Karpas-422 (cell line): ENCODE measurements around the gene CYTH4. TPM values are rescaled to one million over a fixed set of nuclear protein-coding genes. Genes with fewer than 3 reads are reported as not detected.

ENCODE experiments used
- DNase-seq: peaks from one replicate; pipeline ENCODE4 v3.0.0-alpha.2; 2015
- H2AFZ ChIP-seq: fragments of 200-600 bp; sonication (generic); 2 replicates; pipeline ENCODE4 v1.6.1; 2014; ENCODE audit warnings: antibody characterized with exemption, low read length, mixed read lengths
- H3K27ac ChIP-seq: fragments of 200-600 bp; sonication (generic); 2 replicates; pipeline ENCODE4 v1.5.1; 2014; ENCODE audit warnings: mild to moderate bottlenecking, low read length, moderate library complexity
- H3K27me3 ChIP-seq: fragments of 200-600 bp; sonication (generic); 2 replicates; pipeline ENCODE4 v1.6.1; 2014; ENCODE audit warnings: low read length, mixed read lengths
- H3K36me3 ChIP-seq: fragments of 200-600 bp; sonication (generic); 2 replicates; pipeline ENCODE4 v1.6.1; 2014; ENCODE audit warnings: low read length, mixed read lengths; ENCODE audit not compliant: insufficient read depth
- H3K4me1 ChIP-seq: fragments of 200-600 bp; sonication (generic); 2 replicates; pipeline ENCODE4 v1.6.1; 2014; ENCODE audit warnings: mild to moderate bottlenecking, low read length, mixed read lengths
- H3K4me2 ChIP-seq: fragments of 200-600 bp; sonication (generic); 2 replicates; pipeline ENCODE4 v1.6.1; 2014; ENCODE audit warnings: low read length, low read depth, mild to moderate bottlenecking; ENCODE audit not compliant: poor library complexity, severe bottlenecking
- H3K4me3 ChIP-seq: fragments of 200-600 bp; sonication (generic); 2 replicates; pipeline ENCODE4 v1.5.1; 2014; ENCODE audit warnings: mild to moderate bottlenecking, antibody characterized with exemption, low read length, mixed read lengths
- H3K79me2 ChIP-seq: fragments of 200-600 bp; sonication (generic); 2 replicates; pipeline ENCODE4 v1.6.1; 2014; ENCODE audit warnings: mild to moderate bottlenecking, low read length, mixed read lengths
- H3K9ac ChIP-seq: fragments of 200-600 bp; sonication (generic); 2 replicates; pipeline ENCODE4 v1.6.0; 2014; ENCODE audit warnings: low read length
- H3K9me2 ChIP-seq: fragments of 200-600 bp; sonication (generic), shearing (Covaris generic); replicated peaks from 2 replicates; pipeline ENCODE4 v1.6.0; 2014; ENCODE audit warnings: mild to moderate bottlenecking, low read length, moderate library complexity; ENCODE audit not compliant: insufficient read depth
- H3K9me3 ChIP-seq: fragments of 300-700, 200-600 bp; sonication (generic); 2 replicates; pipeline ENCODE4 v1.6.1; 2014; ENCODE audit warnings: low read length, mixed read lengths
- H4K20me1 ChIP-seq: fragments of 200-600 bp; sonication (generic); 2 replicates; pipeline ENCODE4 v1.6.1; 2014; ENCODE audit warnings: mild to moderate bottlenecking, antibody characterized with exemption, low read length, low read depth; ENCODE audit not compliant: insufficient read depth
- total RNA-seq: library from RNA; depleted of rRNA; stranded (reverse); fragments of >200 nt; shearing (Covaris generic); gene quantifications from 2 replicates; pipeline ENCODE4 v1.2.3, GENCODE V29; 2014; ENCODE audit warnings: low replicate concordance

Gene CYTH4
- total RNA-seq, 1 experiment from 2014 or later = 12.6 TPM

DNA sequence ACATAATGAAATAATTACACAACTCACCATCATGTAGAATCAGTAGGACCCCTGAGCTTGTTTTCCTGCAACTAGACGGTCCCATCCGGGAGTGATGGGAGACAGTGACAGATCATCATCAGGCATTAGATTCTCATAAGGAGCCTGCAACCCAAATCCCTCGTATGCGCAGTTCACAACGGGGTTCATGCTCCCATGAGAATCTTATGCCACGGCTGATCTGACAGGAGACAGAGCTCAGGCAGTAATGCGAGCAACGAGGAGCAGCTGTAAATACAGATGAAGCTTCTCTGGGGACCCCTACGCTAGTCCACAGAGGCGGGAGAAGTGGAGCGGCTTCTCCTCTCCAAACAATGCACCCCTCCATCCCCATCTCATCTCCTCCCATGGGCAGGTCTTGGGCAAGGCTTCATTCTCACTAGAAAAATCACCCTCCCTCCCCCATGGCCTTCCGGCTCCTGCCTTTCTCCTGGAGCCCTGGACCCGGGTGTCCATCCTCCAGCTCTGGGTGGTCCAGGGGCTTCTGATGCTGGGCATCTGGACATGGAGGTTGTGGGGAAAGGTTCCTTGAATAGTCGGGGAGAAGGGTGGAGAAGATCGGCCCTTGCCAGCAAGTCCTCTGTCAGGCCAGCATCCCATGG, 22.0 kb upstream of the CYTH4 start:
- no peak overlapping the region for H2AFZ ChIP-seq
- peak overlapping the region; percentile 56 for H3K4me2 ChIP-seq
- H3K4me1 ChIP-seq = peaks cover 30% of the 10 kb centered on the region
- peak overlapping the region; percentile 42 for H3K9ac ChIP-seq
- H4K20me1 ChIP-seq = no peaks in the 10 kb centered on the region
- H3K4me3 ChIP-seq = peak overlapping the region; percentile 45; the same call in 1 of the 2 replicates
- no peaks in the 10 kb centered on the region; the same call in 1 of the 2 replicates for H3K27me3 ChIP-seq
- no peaks in the 10 kb centered on the region for H3K9me2 ChIP-seq
- no peaks in the 10 kb centered on the region for H3K79me2 ChIP-seq
- peak; percentile 67 for DNase-seq
- H3K27ac ChIP-seq = 0 out of 2 replicates have a peak overlapping the region, but pooled peaks have one; percentile 28
- H3K9me3 ChIP-seq = peaks cover 9% of the 10 kb centered on the region
- no peaks in the 10 kb centered on the region for H3K36me3 ChIP-seq

DNA sequence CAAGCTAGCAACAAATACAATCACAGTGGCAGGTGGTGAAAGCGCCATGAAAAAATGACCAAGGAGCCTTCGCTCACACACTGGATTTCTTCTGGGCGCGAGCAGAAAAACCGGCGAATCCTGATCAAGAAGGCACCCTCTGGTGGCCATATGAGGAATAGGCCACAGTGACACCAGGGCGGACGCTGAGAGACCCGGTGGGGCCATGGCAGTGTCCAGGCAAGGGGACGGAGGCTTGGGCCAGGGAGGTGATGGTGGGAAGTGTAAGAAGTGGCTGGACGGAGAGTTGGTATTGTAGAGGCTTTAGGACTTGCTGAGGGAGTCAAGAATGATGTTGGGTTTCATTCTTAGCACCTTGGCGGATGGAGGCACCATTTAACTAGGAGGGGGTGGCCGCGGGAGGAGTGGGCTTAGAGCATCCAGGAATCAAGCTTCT, 21.4 kb upstream of the CYTH4 start:
- H3K4me2 ChIP-seq = peak overlapping the region; percentile 56
- H4K20me1 ChIP-seq = no peaks in the 10 kb centered on the region
- no peaks in the 10 kb centered on the region for H3K79me2 ChIP-seq
- peaks cover 9% of the 10 kb centered on the region for H3K9me3 ChIP-seq
- H3K27me3 ChIP-seq = no peaks in the 10 kb centered on the region; the same call in 1 of the 2 replicates
- H3K27ac ChIP-seq = no peak overlapping the region
- no peaks in the 10 kb centered on the region for H3K9me2 ChIP-seq
- H3K9ac ChIP-seq = peak overlapping the region; percentile 32
- H3K4me3 ChIP-seq = peak overlapping the region; percentile 45; the same call in 1 of the 2 replicates
- peak; percentile 88 for DNase-seq
- no peaks in the 10 kb centered on the region for H3K36me3 ChIP-seq
- H3K4me1 ChIP-seq = peaks cover 30% of the 10 kb centered on the region
- no peak overlapping the region for H2AFZ ChIP-seq

DNA sequence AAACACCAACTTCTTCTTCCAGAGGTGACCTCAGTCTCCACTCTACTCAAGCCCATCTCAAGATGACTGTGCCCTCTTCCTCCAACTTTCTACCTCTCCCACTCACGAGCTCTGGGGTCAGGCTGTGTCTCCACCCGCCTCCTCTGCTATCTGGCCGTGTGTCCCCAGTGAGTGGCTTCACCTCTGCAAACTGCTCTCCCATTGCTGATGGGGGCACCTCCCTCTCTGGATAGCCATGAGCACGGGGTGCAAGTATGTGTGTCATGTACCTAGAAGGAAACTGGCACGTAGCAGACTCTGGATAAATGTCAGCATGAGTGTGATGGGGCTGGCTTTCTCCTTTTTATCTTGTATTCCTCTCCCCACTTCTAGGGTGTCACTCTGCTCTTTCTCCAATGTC, 20.0 kb upstream of the CYTH4 start:
- peaks cover 28% of the 10 kb centered on the region for H3K4me1 ChIP-seq
- H2AFZ ChIP-seq = no peak overlapping the region
- no peak overlapping the region for H3K9ac ChIP-seq
- H3K27me3 ChIP-seq = no peaks in the 10 kb centered on the region; the same call in 1 of the 2 replicates
- H3K27ac ChIP-seq = no peak overlapping the region
- H3K4me2 ChIP-seq = no peak overlapping the region
- no peak overlapping the region for H3K4me3 ChIP-seq
- no peaks in the 10 kb centered on the region for H3K9me2 ChIP-seq
- peaks cover 9% of the 10 kb centered on the region for H3K9me3 ChIP-seq
- DNase-seq = no peak
- H3K79me2 ChIP-seq = no peaks in the 10 kb centered on the region
- no peaks in the 10 kb centered on the region for H4K20me1 ChIP-seq
- no peaks in the 10 kb centered on the region for H3K36me3 ChIP-seq

DNA sequence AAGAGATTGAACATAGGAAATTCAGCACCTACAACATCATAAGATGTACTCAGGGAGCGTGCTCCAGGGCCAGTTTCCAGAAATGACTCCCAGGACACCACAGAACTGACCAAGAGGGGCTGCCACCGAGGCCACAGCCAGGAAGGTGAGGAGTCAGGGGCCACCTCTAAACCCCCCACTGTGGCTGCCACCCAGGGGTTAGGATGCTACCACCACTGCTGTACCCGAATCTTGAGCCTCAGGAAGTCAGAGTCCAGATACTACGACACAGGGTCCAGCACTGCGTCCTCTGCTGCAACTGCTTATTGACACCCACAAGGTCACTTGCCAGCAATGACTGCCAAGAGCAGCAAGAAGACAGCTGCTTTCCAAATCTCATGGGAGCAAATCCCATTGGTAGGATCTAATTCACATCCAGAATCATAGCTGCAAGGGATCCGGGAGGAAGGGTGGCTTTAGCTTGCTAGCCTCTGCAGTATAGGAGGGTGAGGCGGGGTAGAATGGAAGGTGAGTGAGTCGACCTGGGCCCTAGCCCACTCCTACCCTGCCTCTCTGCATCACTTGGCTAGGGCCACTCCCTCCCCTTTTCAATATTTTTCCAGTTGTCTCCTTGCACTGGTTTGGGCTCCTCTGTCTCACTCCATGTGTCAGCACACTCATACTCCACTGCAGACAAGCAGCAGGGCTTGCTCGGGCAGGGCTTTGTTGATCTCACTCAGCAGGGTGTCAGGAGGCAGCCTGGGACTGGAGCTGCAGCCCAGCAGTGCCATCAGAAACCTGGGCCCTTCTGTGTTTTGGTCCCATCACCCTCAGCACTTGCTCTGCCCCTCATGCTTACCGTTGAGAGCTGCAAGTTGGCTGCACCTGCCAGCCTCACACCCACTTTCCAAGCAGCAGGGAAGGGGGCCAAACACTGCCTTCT, 18.1 kb upstream of the CYTH4 start:
- Histone ChIP-seq H3K4me2 (no peak overlapping the region), H3K79me2 (no peaks in the 10 kb centered on the region), H3K27me3 (no peaks in the 10 kb centered on the region; the same call in 1 of the 2 replicates), H3K36me3 (no peaks in the 10 kb centered on the region), H3K9me2 (no peaks in the 10 kb centered on the region), H3K4me1 (peaks cover 32% of the 10 kb centered on the region), H2AFZ (no peak overlapping the region), H3K27ac (no peak overlapping the region), H3K4me3 (no peak overlapping the region), H3K9me3 (peaks cover 9% of the 10 kb centered on the region), H4K20me1 (no peaks in the 10 kb centered on the region), H3K9ac (no peak overlapping the region)
- no peak for DNase-seq

DNA sequence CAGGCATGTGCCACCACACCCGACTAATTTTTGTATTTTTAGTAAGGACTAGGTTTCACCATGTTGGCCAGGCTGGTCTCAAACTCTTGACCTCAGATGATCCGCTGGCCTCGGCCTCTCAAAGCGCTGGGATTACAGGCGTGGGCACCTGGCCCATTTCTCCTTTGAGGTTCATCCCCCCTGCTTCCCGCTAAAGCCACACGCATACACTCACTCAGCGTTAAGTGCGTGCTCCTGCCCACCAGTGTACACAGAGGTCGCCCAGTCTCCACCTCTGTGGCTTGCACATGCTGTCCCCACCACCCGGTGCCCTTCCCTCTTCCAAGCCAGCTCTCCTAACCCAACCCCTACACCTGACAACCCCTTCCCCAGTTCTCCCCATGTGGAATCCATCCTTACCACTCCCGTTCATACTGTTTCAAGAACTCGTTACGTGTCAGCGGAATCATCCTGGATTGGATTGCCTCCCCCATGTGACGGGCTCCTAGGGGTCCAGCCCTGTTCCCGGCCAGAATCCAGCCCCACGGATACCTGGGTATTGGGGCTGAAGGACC, 15.7 kb upstream of the CYTH4 start:
- Histone ChIP-seq H2AFZ (no peak overlapping the region), H4K20me1 (no peaks in the 10 kb centered on the region), H3K79me2 (no peaks in the 10 kb centered on the region)

DNA sequence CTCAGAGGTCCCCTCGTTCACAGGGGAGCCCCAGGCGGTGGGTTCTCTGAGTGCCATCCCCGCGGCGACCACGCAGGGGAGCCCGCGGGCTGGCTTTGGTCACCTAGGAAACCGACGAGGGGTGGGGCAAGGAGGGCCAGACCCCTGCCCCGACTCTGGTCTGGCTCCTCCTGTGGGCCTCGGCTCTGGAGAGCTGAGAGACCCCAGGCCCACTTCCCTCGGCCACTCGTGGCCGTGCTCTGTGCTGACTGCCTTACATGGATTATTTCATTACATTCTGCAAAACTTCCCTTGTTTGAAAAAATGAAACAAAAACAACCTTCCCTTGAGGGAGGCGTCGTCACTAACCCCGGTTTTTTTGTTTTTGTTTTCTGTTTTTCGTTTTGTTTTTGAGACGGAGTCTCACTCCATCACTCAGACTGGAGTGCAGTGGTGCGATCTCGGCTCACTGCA, 15.1 kb upstream of the CYTH4 start:
- Histone ChIP-seq H3K79me2 (no peaks in the 10 kb centered on the region), H3K27ac (no peak overlapping the region), H3K9me3 (peaks cover 9% of the 10 kb centered on the region), H3K9me2 (no peaks in the 10 kb centered on the region), H3K4me2 (peak overlapping the region; percentile 73), H3K4me3 (peak overlapping the region; percentile 64; the same call in 1 of the 2 replicates), H3K27me3 (no peaks in the 10 kb centered on the region; the same call in 1 of the 2 replicates), H4K20me1 (no peaks in the 10 kb centered on the region), H2AFZ (peak overlapping the region; percentile 74; the same call in 1 of the 2 replicates), H3K4me1 (peaks cover 28% of the 10 kb centered on the region), H3K36me3 (no peaks in the 10 kb centered on the region), H3K9ac (peak overlapping the region; percentile 43; the same call in 1 of the 2 replicates)
- DNase-seq = peak; percentile 81

More for the DNA sequence above, 15.7 kb upstream of the CYTH4 start:
- H3K36me3 ChIP-seq = no peaks in the 10 kb centered on the region
- no peaks in the 10 kb centered on the region; the same call in 1 of the 2 replicates for H3K27me3 ChIP-seq
- peaks cover 9% of the 10 kb centered on the region for H3K9me3 ChIP-seq
- no peak for DNase-seq
- H3K4me3 ChIP-seq = no peak overlapping the region
- peak overlapping the region; percentile 73 for H3K4me2 ChIP-seq
- H3K9me2 ChIP-seq = no peaks in the 10 kb centered on the region
- no peak overlapping the region for H3K9ac ChIP-seq
- H3K4me1 ChIP-seq = peaks cover 25% of the 10 kb centered on the region
- H3K27ac ChIP-seq = no peak overlapping the region

DNA sequence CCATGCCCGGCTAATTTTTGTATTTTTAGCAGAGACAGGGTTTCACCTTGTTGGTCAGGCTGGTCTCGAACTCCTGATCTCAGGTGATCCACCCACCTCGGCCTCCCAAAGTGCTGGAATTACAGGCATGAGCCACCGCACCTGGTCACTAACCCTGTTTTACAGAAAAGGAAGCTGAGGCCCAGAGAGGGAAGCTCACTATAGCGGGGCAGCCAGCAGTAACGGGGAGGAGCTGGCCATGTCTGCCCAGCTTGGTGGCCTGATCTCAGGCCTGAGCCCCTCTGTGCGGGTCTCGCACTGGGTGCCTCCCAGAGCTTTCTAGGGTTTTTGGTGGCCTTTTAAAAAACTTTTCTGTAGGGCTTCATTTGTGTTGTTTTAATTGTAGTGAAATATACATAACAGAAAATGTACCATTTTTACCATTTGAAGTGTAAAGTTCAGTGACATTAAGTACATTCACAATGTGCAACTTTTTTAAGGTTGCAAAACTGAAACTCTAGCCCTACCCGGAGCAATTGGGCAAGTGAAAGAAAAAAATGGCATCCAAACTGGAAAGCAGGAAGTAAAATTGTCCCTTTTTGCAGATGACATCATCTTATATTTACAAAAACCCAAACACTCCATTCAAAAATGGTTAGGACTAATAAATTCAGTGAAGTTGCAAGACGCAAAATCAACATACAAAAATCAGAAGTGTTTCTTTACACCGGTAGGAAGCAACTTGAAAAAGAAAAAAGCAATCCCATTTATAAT, 14.5 kb upstream of the CYTH4 start:
- Histone ChIP-seq H3K9me2 (no peaks in the 10 kb centered on the region), H3K4me2 (peak overlapping the region; percentile 73), H3K27me3 (no peaks in the 10 kb centered on the region; the same call in 1 of the 2 replicates), H3K79me2 (no peaks in the 10 kb centered on the region), H3K27ac (no peak overlapping the region), H4K20me1 (no peaks in the 10 kb centered on the region), H3K36me3 (no peaks in the 10 kb centered on the region), H3K9ac (no peak overlapping the region), H3K4me1 (peaks cover 33% of the 10 kb centered on the region), H2AFZ (no peak overlapping the region), H3K4me3 (no peak overlapping the region), H3K9me3 (peaks cover 9% of the 10 kb centered on the region)
- DNase-seq = no peak
